ENCODE data around the gene PAPOLA.

The PAPOLA gene

DNA sequence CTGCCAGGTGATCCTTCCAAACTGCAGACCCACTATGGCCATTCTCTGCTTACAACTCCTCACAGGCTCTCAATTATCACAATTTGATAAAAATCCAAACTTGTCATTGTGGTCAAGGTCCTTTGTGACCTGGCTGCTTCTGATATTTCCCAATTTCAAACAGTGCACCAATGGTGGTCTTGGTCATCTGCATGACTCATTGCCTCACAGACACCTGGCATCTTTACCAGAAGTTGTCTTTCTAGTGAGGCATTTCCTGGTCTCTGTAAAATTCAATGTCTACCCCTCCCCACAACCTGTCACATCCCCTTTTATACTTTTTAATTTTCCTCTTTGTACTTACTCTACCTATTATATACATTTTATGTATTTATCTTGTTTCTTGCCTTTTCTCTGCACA, 17.8 kb upstream of the PAPOLA start:
- ChIA-PET CTCF (no interaction called here), POLR2A (no interaction called here)
- TF ChIP-seq, protein P1, sequence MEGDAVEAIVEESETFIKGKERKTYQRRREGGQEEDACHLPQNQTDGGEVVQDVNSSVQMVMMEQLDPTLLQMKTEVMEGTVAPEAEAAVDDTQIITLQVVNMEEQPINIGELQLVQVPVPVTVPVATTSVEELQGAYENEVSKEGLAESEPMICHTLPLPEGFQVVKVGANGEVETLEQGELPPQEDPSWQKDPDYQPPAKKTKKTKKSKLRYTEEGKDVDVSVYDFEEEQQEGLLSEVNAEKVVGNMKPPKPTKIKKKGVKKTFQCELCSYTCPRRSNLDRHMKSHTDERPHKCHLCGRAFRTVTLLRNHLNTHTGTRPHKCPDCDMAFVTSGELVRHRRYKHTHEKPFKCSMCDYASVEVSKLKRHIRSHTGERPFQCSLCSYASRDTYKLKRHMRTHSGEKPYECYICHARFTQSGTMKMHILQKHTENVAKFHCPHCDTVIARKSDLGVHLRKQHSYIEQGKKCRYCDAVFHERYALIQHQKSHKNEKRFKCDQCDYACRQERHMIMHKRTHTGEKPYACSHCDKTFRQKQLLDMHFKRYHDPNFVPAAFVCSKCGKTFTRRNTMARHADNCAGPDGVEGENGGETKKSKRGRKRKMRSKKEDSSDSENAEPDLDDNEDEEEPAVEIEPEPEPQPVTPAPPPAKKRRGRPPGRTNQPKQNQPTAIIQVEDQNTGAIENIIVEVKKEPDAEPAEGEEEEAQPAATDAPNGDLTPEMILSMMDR (IDR thresholded peaks at IDR 0.05; ENCODE audit: control extremely low read depth, extremely low read depth, low read depth, missing control alignments): no peak
- no peak for DNase-seq (ENCODE audit: extremely low spot score)

- ChIA-PET CTCF (interaction anchor here (1.1 kb wide), 1 partner anchor 22 kb away, joined by 3 read pairs; no protein-coding TSS in a partner anchor), POLR2A (no interaction called here)
- TF ChIP-seq, protein P1 (IDR thresholded peaks at IDR 0.05; ENCODE audit: control extremely low read depth, extremely low read depth, low read depth, missing control alignments): no peak
- peak; percentile 31 for DNase-seq (ENCODE audit: extremely low spot score)
Observed at GRCh38 chr14:96486705-96487104, 15.5 kb upstream of the PAPOLA start.

- ChIA-PET CTCF (no interaction called here), POLR2A (no interaction called here)
- no peak for DNase-seq (ENCODE audit: extremely low spot score)
- TF ChIP-seq, protein P1 (IDR thresholded peaks at IDR 0.05; ENCODE audit: control extremely low read depth, extremely low read depth, low read depth, missing control alignments): no peak
Observed at GRCh38 chr14:96489327-96489726, 12.9 kb upstream of the PAPOLA start.

GRCh38 chr14:96493178-96493577, 9.0 kb upstream of the PAPOLA start:
- no peak for DNase-seq (ENCODE audit: extremely low spot score)
- ChIA-PET CTCF (interaction anchor here (1.4 kb wide), 1 partner anchor 33 kb away, joined by 3 read pairs; no protein-coding TSS in a partner anchor), POLR2A (no interaction called here)
- TF ChIP-seq, protein P1 (IDR thresholded peaks at IDR 0.05; ENCODE audit: control extremely low read depth, extremely low read depth, low read depth, missing control alignments): no peak

GRCh38 chr14:96494331-96494730, 7.9 kb upstream of the PAPOLA start:
- CTCF ChIA-PET: interaction anchor here (0.9 kb wide), 1 partner anchor 71 kb away, joined by 3 read pairs; no protein-coding TSS in a partner anchor
- TF ChIP-seq, protein P1 (IDR thresholded peaks at IDR 0.05; ENCODE audit: control extremely low read depth, extremely low read depth, low read depth, missing control alignments): no peak
- no peak for DNase-seq (ENCODE audit: extremely low spot score)
- POLR2A ChIA-PET: interaction anchor here (0.7 kb wide), 1 partner anchor 14 kb away, joined by 5 read pairs; no protein-coding TSS in a partner anchor

DNA sequence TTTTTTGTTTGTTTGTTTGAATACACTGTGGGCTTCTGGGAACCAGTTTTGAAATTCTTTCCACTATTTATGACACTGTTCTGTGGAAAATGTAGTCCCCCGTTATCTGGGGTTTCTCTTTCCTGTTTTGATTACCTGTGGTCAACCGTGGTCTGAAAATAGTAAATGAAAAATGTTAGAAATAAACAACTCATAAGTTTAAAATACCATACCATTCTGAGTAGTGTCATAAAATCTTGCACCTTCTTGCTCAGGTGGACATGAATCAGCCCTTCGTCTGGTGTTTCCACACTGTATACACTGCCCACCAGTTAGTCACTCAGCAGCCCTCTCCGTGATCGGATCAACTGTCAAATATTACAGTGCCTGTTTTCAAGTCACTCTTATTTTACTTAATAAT, 5.1 kb upstream of the PAPOLA start:
- TF ChIP-seq, protein P1 (IDR thresholded peaks at IDR 0.05; ENCODE audit: control extremely low read depth, extremely low read depth, low read depth, missing control alignments): no peak
- POLR2A ChIA-PET: no interaction called here

More for the DNA sequence above, 5.1 kb upstream of the PAPOLA start:
- CTCF ChIA-PET: interaction anchor here (1.0 to 1.4 kb wide), 2 partner anchors 9 to 15 kb away, joined by 3 read pairs; no protein-coding TSS in a partner anchor
- peak; percentile 42 for DNase-seq (ENCODE audit: extremely low spot score)
